ENCODE data around the gene COL16A1. TPM values are rescaled to one million over a fixed set of nuclear protein-coding genes. Genes with fewer than 3 reads are reported as not detected.

COL16A1 gene
- total RNA-seq, 1 experiment from 2014 or later, result 6.2 TPM

GRCh38 chr1:31734582-31735107 lies 30.8 kb upstream of the COL16A1 start:
- H3K27me3 ChIP-seq (ENCODE audit: insufficient read depth, low read length), result no peaks in the 10 kb centered on the region
- H4K20me1 ChIP-seq (ENCODE audit: control insufficient read depth, insufficient read depth, insufficient read length), result no peaks in the 10 kb centered on the region
- DNase-seq, result no peak
- no peak overlapping the region for H3K4me3 Mint-ChIP-seq
- no peak overlapping the region for H2BK5ac ChIP-seq (ENCODE audit: insufficient read length, low read length)
- H3K18ac ChIP-seq (ENCODE audit: insufficient read length, low read depth, low read length), result no peak overlapping the region
- H3K36me3 Mint-ChIP-seq (ENCODE audit: insufficient read depth in 1 of 3, low read depth in 3 of 3), result no peaks in the 10 kb centered on the region; a peak in 2 of 7 replicates
- no peak overlapping the region for H4K8ac ChIP-seq (replicated peaks; ENCODE audit: insufficient read length, low read depth, low read length)
- H3K14ac ChIP-seq (ENCODE audit: insufficient read depth, low read length), result no peak overlapping the region
- H3K4me1 Mint-ChIP-seq, result peaks cover 3 to 18% of the 10 kb centered on the region in 2 experiments
- no peaks in the 10 kb centered on the region for H3K4me1 ChIP-seq (ENCODE audit: insufficient read depth, low read length)
- no peak overlapping the region for H3K4me2 ChIP-seq (ENCODE audit: insufficient read depth, insufficient read length, low read length)
- no peak overlapping the region for H2BK120ac ChIP-seq (ENCODE audit: low read depth, low read length, poor library complexity, severe bottlenecking)
- no peak overlapping the region for H2BK15ac ChIP-seq (ENCODE audit: low read depth, low read length)
- H2AFZ ChIP-seq (ENCODE audit: low read length), result no peak overlapping the region
- H3K23me2 ChIP-seq (ENCODE audit: insufficient read length, low read depth, low read length, poor library complexity, severe bottlenecking), result no peaks in the 10 kb centered on the region
- H3K4ac ChIP-seq (ENCODE audit: low read depth, low read length), result no peak overlapping the region
- H2AK5ac ChIP-seq (ENCODE audit: insufficient read length, low read length), result no peak overlapping the region
- H3K27me3 Mint-ChIP-seq (ENCODE audit: low read depth), result peaks cover 2% of the 10 kb centered on the region; the same call in 1 of the 2 replicates
- H3K79me1 ChIP-seq (ENCODE audit: insufficient read depth, low read depth, low read length, poor library complexity, severe bottlenecking), result no peaks in the 10 kb centered on the region
- no peak overlapping the region for H4K5ac ChIP-seq (ENCODE audit: insufficient read length, low read depth, low read length)
- H3K9me3 ChIP-seq (ENCODE audit: control insufficient read depth, low read depth, low read length), result no peaks in the 10 kb centered on the region
- no peak for TF ChIP-seq CTCF (conservative IDR thresholded peaks at IDR 0.05)
- WGBS (ENCODE audit: extremely low coverage, insufficient read length, low lambda C conversion rate), result no CpG with 5 or more reads among the region's 7 CpGs
- H3K27ac ChIP-seq (ENCODE audit: insufficient read length, low read depth, low read length), result no peak overlapping the region
- H2BK20ac ChIP-seq (ENCODE audit: low read depth, low read length, poor library complexity, severe bottlenecking), result no peak overlapping the region
- no peak overlapping the region for H4K91ac ChIP-seq (ENCODE audit: insufficient read length, low read depth, low read length)
- H3K9ac ChIP-seq (ENCODE audit: extremely low read depth, insufficient read length, low read length), result no peak overlapping the region
- H3K23ac ChIP-seq (ENCODE audit: insufficient read length, low read depth, low read length), result no peak overlapping the region
- no peaks in the 10 kb centered on the region for H3K9me3 Mint-ChIP-seq
- H3T11ph ChIP-seq (ENCODE audit: low read length), result no peak overlapping the region
- H2BK12ac ChIP-seq (ENCODE audit: insufficient read length, low read depth, low read length), result no peak overlapping the region
- H3K27ac Mint-ChIP-seq, result peak overlapping the region in 1 of 3 experiments; percentile 71; a peak in 1 of 7 replicates
- H3K79me2 ChIP-seq (ENCODE audit: insufficient read depth, low read length), result no peaks in the 10 kb centered on the region
- no peak overlapping the region for H3K56ac ChIP-seq (ENCODE audit: insufficient read length, low read depth, low read length)

Measured in H9 (cell line).